ENCODE measurements around the gene CDPF1. TPM values are rescaled to one million over a fixed set of nuclear protein-coding genes. Genes with fewer than 3 reads are reported as not detected.

CDPF1 gene
- total RNA-seq, 4 donors from 2014 or later, result 3.0 to 12.4 (median 5.2) TPM

GRCh38 chr22:46245511-46245910 is 4.6 kb downstream of the CDPF1 start:
- peaks cover 0 to 39% (median 4%) of the 10 kb centered on the region in 3 donors for H3K36me3 ChIP-seq
- 56 to 62% methylated on average over 5 to 7 of the region's 16 CpGs for WGBS, 2 donors
- no peak overlapping the region for H3K4me3 ChIP-seq
- peak overlapping the region in 2 of 4 donors; percentile 7 to 29 for H3K27ac ChIP-seq
- H3K4me1 ChIP-seq, result peaks cover 4 to 41% (median 8%) of the 10 kb centered on the region in 3 donors
- intact Hi-C loops (cut with DNase I), result no loop called here
- H3K27me3 ChIP-seq, result no peaks in the 10 kb centered on the region
- TF ChIP-seq, protein P1, sequence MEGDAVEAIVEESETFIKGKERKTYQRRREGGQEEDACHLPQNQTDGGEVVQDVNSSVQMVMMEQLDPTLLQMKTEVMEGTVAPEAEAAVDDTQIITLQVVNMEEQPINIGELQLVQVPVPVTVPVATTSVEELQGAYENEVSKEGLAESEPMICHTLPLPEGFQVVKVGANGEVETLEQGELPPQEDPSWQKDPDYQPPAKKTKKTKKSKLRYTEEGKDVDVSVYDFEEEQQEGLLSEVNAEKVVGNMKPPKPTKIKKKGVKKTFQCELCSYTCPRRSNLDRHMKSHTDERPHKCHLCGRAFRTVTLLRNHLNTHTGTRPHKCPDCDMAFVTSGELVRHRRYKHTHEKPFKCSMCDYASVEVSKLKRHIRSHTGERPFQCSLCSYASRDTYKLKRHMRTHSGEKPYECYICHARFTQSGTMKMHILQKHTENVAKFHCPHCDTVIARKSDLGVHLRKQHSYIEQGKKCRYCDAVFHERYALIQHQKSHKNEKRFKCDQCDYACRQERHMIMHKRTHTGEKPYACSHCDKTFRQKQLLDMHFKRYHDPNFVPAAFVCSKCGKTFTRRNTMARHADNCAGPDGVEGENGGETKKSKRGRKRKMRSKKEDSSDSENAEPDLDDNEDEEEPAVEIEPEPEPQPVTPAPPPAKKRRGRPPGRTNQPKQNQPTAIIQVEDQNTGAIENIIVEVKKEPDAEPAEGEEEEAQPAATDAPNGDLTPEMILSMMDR (IDR thresholded peaks at IDR 0.05), result no peak
- TF ChIP-seq POLR2A (IDR thresholded peaks at IDR 0.05), result no peak
- no peaks in the 10 kb centered on the region for H3K9me3 ChIP-seq
- DNase-seq, result no peak

- WGBS, 2 donors, result 98 to 100% methylated on average over 4 to 6 of the region's 9 CpGs
- H3K27me3 ChIP-seq, result no peaks in the 10 kb centered on the region
- no peaks in the 10 kb centered on the region for H3K9me3 ChIP-seq
- peaks cover 4 to 39% (median 6%) of the 10 kb centered on the region in 3 donors for H3K4me1 ChIP-seq
- TF ChIP-seq, protein P1 (IDR thresholded peaks at IDR 0.05), result no peak
- TF ChIP-seq POLR2A (IDR thresholded peaks at IDR 0.05), result no peak
- peak overlapping the region in 1 of 4 donors; percentile 29 for H3K27ac ChIP-seq
- no peak overlapping the region for H3K4me3 ChIP-seq
- intact Hi-C loops (cut with DNase I), result no loop called here
- no peak for DNase-seq
- peaks cover 0 to 46% (median 4%) of the 10 kb centered on the region in 3 donors for H3K36me3 ChIP-seq
Measured at GRCh38 chr22:46244771-46245170, 5.3 kb downstream of the CDPF1 start.

- intact Hi-C loops (cut with DNase I), result no loop called here
- no peak for DNase-seq
- Histone ChIP-seq H3K4me3 (no peak overlapping the region), H3K4me1 (peaks cover 0 to 13% (median 0%) of the 10 kb centered on the region in 3 donors), H3K9me3 (no peaks in the 10 kb centered on the region), H3K27ac (no peak overlapping the region), H3K36me3 (peaks cover 0 to 73% (median 4%) of the 10 kb centered on the region in 3 donors), H3K27me3 (no peaks in the 10 kb centered on the region)
- no peak for TF ChIP-seq POLR2A (IDR thresholded peaks at IDR 0.05)
- TF ChIP-seq, protein P1 (IDR thresholded peaks at IDR 0.05), result no peak
- WGBS, 2 donors, result 71 to 79% methylated on average over 10 of the region's 10 CpGs
Measured at GRCh38 chr22:46242076-46242475, 8.0 kb downstream of the CDPF1 start.

- TF ChIP-seq, protein P1 (IDR thresholded peaks at IDR 0.05), result no peak
- TF ChIP-seq POLR2A (IDR thresholded peaks at IDR 0.05), result no peak
- no peak overlapping the region for H3K27ac ChIP-seq
- H3K4me1 ChIP-seq, result peaks cover 0 to 13% (median 0%) of the 10 kb centered on the region in 3 donors
- peaks cover 0 to 78% (median 4%) of the 10 kb centered on the region in 3 donors for H3K36me3 ChIP-seq
- no peaks in the 10 kb centered on the region for H3K9me3 ChIP-seq
- H3K27me3 ChIP-seq, result no peaks in the 10 kb centered on the region
- H3K4me3 ChIP-seq, result no peak overlapping the region
- DNase-seq, result no peak
- intact Hi-C loops (cut with DNase I), result no loop called here
- WGBS, 2 donors, result 57 to 72% methylated on average over 5 of the region's 5 CpGs
Measured at GRCh38 chr22:46241396-46242007, 8.6 kb downstream of the CDPF1 start.

DNA sequence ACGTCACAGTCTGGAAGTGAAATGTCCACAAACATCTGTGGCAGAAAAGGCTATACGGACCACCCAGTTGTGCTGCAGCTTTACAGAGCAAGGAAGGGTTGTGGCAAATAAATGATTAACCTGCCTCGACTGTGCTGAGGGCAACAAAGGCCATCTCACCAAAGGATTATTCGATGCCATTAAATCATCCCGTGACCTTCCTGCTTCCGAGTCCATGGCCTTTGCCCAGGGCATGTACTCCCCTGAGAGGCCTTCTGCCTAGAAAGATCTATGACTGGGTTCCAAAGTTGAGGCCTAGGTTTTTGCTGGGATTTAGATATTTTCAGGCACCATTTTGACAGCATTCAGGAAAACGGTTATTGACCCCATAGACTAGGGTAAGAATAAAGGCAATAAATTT is 9.2 kb downstream of the CDPF1 start:
- TF ChIP-seq, protein P1 (IDR thresholded peaks at IDR 0.05), result no peak
- TF ChIP-seq POLR2A (IDR thresholded peaks at IDR 0.05), result no peak
- 75 to 78% methylated on average over 6 to 7 of the region's 7 CpGs for WGBS, 2 donors

More for the DNA sequence above, 9.2 kb downstream of the CDPF1 start:
- Histone ChIP-seq H3K27ac (no peak overlapping the region), H3K27me3 (no peaks in the 10 kb centered on the region), H3K4me1 (peaks cover 0 to 12% (median 0%) of the 10 kb centered on the region in 3 donors), H3K4me3 (no peak overlapping the region), H3K36me3 (peaks cover 0 to 84% (median 4%) of the 10 kb centered on the region in 3 donors), H3K9me3 (no peaks in the 10 kb centered on the region)
- intact Hi-C loops (cut with DNase I), result no loop called here
- DNase-seq, result no peak

All from esophagus squamous epithelium (tissue), 5 donors.